Endodermal cell (in vitro differentiated cells): ENCODE data around the gene KLK2. TPM values are rescaled to one million over a fixed set of nuclear protein-coding genes. Genes with fewer than 3 reads are reported as not detected.

Source experiments
- DNase-seq: peaks from one replicate; pipeline ENCODE4 v3.0.0-alpha.2; 2017
- H3K27ac ChIP-seq: 2 replicates; pipeline ENCODE4 v1.5.1; 2013; ENCODE audit warnings: mild to moderate bottlenecking, low read depth, low read length, moderate library complexity
- H3K27me3 ChIP-seq: 2 replicates; pipeline ENCODE4 v1.6.1; 2013; ENCODE audit warnings: mild to moderate bottlenecking, low read length, moderate library complexity; ENCODE audit not compliant: insufficient read depth, control insufficient read depth, poor library complexity, severe bottlenecking
- H3K36me3 ChIP-seq: 2 replicates; pipeline ENCODE4 v1.7.0; 2013; ENCODE audit warnings: mild to moderate bottlenecking, low read length, moderate library complexity; ENCODE audit not compliant: control insufficient read depth, insufficient read depth
- H3K4me1 ChIP-seq: one replicate; pipeline ENCODE4 v1.7.0; 2013; ENCODE audit warnings: low read length; ENCODE audit not compliant: control insufficient read depth, insufficient read depth
- H3K4me3 ChIP-seq: 2 replicates; pipeline ENCODE4 v1.5.1; 2013; ENCODE audit warnings: mild to moderate bottlenecking, low read length, moderate library complexity
- H3K9ac ChIP-seq: 2 replicates; pipeline ENCODE4 v1.6.1; 2013; ENCODE audit warnings: mild to moderate bottlenecking, low read length, moderate library complexity; ENCODE audit not compliant: poor library complexity, severe bottlenecking; ENCODE audit errors: extremely low read depth
- H3K9me3 ChIP-seq: 2 replicates; pipeline ENCODE4 v1.6.1; 2013; ENCODE audit warnings: mild to moderate bottlenecking, low read length, moderate library complexity; ENCODE audit not compliant: control insufficient read depth
- H3K27ac Mint-ChIP-seq: 2 replicates; pipeline ENCODE4 v1.8.0; 2020; ENCODE audit warnings: mixed read lengths
- H3K27me3 Mint-ChIP-seq: 2 replicates; pipeline ENCODE4 v1.8.0; 2021; ENCODE audit warnings: mild to moderate bottlenecking, mixed read lengths; ENCODE audit not compliant: insufficient read depth
- H3K36me3 Mint-ChIP-seq: 2 replicates; pipeline ENCODE4 v1.8.0; 2020; ENCODE audit warnings: low read depth, mixed read lengths
- H3K4me1 Mint-ChIP-seq: 2 replicates; pipeline ENCODE4 v1.8.0; 2020; ENCODE audit warnings: mixed read lengths
- H3K4me3 Mint-ChIP-seq: 2 replicates; pipeline ENCODE4 v1.8.0; 2020; ENCODE audit warnings: mild to moderate bottlenecking, moderate library complexity, mixed read lengths
- H3K9me3 Mint-ChIP-seq: 2 replicates; pipeline ENCODE4 v1.8.0; 2020; ENCODE audit warnings: mild to moderate bottlenecking, mixed read lengths
- WGBS, 2 experiments: methylation state at CpG; one replicate each; pipeline versions ENCODE4 v1.1.5 to v1.1.7; 2013; ENCODE audit warnings: missing lambda C conversion rate in 2 of 2, mixed read lengths in 1 of 2; ENCODE audit not compliant: insufficient coverage in 1 of 2, insufficient read length in 1 of 2; 5-methylcytosine and 5-hydroxymethylcytosine counted together
- total RNA-seq, 2 donors: library from RNA; stranded (reverse); fragmentation: NEBNext Ultra II Directional in 1 of 2; extraction: Animal tissue kit (Norgen Biotek cat#: 25700) in 1 of 2; gene quantifications; 2 replicates in 1 of 2; 3 replicates in 1 of 2; pipeline ENCODE4 v1.2.1, GENCODE V29; 2021
- TF ChIP-seq, protein P1 (sequence below): fragments of 200-600 bp; sonication (generic); conservative IDR thresholded peaks from 2 replicates; pipeline ENCODE4 v1.5.0; 2021; ENCODE audit warnings: antibody characterized with exemption, mild to moderate bottlenecking

KLK2 gene
- total RNA-seq, 2 donors from 2014 or later: 0.35 TPM; not detected in 1

DNA sequence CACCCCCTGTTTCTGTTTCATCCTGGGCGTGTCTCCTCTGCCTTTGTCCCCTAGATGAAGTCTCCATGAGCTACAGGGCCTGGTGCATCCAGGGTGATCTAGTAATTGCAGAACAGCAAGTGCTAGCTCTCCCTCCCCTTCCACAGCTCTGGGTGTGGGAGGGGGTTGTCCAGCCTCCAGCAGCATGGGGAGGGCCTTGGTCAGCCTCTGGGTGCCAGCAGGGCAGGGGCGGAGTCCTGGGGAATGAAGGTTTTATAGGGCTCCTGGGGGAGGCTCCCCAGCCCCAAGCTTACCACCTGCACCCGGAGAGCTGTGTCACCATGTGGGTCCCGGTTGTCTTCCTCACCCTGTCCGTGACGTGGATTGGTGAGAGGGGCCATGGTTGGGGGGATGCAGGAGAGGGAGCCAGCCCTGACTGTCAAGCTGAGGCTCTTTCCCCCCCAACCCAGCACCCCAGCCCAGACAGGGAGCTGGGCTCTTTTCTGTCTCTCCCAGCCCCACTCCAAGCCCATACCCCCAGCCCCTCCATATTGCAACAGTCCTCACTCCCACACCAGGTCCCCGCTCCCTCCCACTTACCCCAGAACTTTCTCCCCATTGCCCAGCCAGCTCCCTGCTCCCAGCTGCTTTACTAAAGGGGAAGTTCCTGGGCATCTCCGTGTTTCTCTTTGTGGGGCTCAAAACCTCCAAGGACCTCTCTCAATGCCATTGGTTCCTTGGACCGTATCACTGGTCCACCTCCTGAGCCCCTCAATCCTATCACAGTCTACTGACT is 18.4 kb upstream of the KLK2 start, which contains the start of gene KLK3:
Gene KLK3 (plus strand): TSS at position 280 of the 775 bp plus-strand sequence. CDS start 41 bp downstream, at position 321.
- no peaks in the 10 kb centered on the region for H3K9me3 ChIP-seq
- Mint-ChIP-seq H3K4me1 (no peaks in the 10 kb centered on the region), H3K27me3 (peaks cover 79% of the 10 kb centered on the region), H3K36me3 (no peaks in the 10 kb centered on the region), H3K4me3 (no peak within 1 kb of the TSS), H3K27ac (no peak within 1 kb of the TSS), H3K9me3 (no peaks in the 10 kb centered on the region)
- H3K27ac ChIP-seq: no peak within 1 kb of the TSS
- H3K36me3 ChIP-seq: no peaks in the 10 kb centered on the region
- TF ChIP-seq, protein P1, sequence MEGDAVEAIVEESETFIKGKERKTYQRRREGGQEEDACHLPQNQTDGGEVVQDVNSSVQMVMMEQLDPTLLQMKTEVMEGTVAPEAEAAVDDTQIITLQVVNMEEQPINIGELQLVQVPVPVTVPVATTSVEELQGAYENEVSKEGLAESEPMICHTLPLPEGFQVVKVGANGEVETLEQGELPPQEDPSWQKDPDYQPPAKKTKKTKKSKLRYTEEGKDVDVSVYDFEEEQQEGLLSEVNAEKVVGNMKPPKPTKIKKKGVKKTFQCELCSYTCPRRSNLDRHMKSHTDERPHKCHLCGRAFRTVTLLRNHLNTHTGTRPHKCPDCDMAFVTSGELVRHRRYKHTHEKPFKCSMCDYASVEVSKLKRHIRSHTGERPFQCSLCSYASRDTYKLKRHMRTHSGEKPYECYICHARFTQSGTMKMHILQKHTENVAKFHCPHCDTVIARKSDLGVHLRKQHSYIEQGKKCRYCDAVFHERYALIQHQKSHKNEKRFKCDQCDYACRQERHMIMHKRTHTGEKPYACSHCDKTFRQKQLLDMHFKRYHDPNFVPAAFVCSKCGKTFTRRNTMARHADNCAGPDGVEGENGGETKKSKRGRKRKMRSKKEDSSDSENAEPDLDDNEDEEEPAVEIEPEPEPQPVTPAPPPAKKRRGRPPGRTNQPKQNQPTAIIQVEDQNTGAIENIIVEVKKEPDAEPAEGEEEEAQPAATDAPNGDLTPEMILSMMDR: no peak
- no peak within 1 kb of the TSS for H3K4me3 ChIP-seq
- 53 to 77% methylated on average over 2 to 9 of the region's 9 CpGs for WGBS, 2 experiments
- no peak for DNase-seq
- H3K27me3 ChIP-seq: no peaks in the 10 kb centered on the region
- H3K9ac ChIP-seq: no peak within 1 kb of the TSS
- no peaks in the 10 kb centered on the region for H3K4me1 ChIP-seq

DNA sequence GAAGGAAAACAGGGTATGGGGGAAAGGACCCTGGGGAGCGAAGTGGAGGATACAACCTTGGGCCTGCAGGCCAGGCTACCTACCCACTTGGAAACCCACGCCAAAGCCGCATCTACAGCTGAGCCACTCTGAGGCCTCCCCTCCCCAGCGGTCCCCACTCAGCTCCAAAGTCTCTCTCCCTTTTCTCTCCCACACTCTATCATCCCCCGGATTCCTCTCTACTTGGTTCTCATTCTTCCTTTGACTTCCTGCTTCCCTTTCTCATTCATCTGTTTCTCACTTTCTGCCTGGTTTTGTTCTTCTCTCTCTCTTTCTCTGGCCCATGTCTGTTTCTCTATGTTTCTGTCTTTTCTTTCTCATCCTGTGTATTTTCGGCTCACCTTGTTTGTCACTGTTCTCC is 15.9 kb upstream of the KLK2 start:
- H3K4me3 ChIP-seq: no peak overlapping the region
- no peaks in the 10 kb centered on the region for H3K36me3 ChIP-seq
- TF ChIP-seq, protein P1: no peak
- peaks cover 6% of the 10 kb centered on the region for H3K9me3 ChIP-seq
- Mint-ChIP-seq H3K9me3 (no peaks in the 10 kb centered on the region), H3K4me3 (no peak overlapping the region), H3K27ac (no peak overlapping the region), H3K27me3 (peaks cover 75% of the 10 kb centered on the region), H3K36me3 (no peaks in the 10 kb centered on the region), H3K4me1 (no peaks in the 10 kb centered on the region)
- no peak overlapping the region for H3K27ac ChIP-seq
- H3K4me1 ChIP-seq: no peaks in the 10 kb centered on the region
- 80 to 88% methylated on average over 5 to 6 of the region's 6 CpGs for WGBS, 2 experiments
- no peaks in the 10 kb centered on the region for H3K27me3 ChIP-seq
- no peak overlapping the region for H3K9ac ChIP-seq
- DNase-seq: no peak

DNA sequence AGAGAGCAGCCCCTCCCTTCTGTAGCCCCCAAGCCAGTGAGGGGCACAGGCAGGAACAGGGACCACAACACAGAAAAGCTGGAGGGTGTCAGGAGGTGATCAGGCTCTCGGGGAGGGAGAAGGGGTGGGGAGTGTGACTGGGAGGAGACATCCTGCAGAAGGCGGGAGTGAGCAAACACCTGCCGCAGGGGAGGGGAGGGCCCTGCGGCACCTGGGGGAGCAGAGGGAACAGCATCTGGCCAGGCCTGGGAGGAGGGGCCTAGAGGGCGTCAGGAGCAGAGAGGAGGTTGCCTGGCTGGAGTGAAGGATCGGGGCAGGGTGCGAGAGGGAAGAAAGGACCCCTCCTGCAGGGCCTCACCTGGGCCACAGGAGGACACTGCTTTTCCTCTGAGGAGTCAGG is 14.4 kb upstream of the KLK2 start:
- WGBS, 2 experiments: 50 to 73% methylated on average over 2 to 7 of the region's 7 CpGs

More for the DNA sequence above, 14.4 kb upstream of the KLK2 start:
- Histone ChIP-seq H3K36me3 (no peaks in the 10 kb centered on the region), H3K4me1 (no peaks in the 10 kb centered on the region), H3K27ac (no peak overlapping the region), H3K27me3 (no peaks in the 10 kb centered on the region), H3K4me3 (no peak overlapping the region), H3K9me3 (peaks cover 6% of the 10 kb centered on the region), H3K9ac (no peak overlapping the region)
- no peaks in the 10 kb centered on the region for H3K9me3 Mint-ChIP-seq
- peak; percentile 80 for DNase-seq
- no peak overlapping the region for H3K27ac Mint-ChIP-seq
- H3K4me1 Mint-ChIP-seq: no peaks in the 10 kb centered on the region
- peaks cover 79% of the 10 kb centered on the region for H3K27me3 Mint-ChIP-seq
- no peak overlapping the region for H3K4me3 Mint-ChIP-seq
- TF ChIP-seq, protein P1: peak; percentile 24
- H3K36me3 Mint-ChIP-seq: no peaks in the 10 kb centered on the region
